Keratinocyte (primary cell): Measurements from ENCODE around the gene F8A2. TPM values are rescaled to one million over a fixed set of nuclear protein-coding genes. Genes with fewer than 3 reads are reported as not detected.
"Not testable (repeated sequence)": the region's sequence is repeated elsewhere in the genome, so short reads cannot be mapped to it uniquely, and the experiment has no call there.

Experiments used
- DNase-seq: peaks from one replicate; pipeline ENCODE4 v3.0.0-alpha.2; 2011; ENCODE audit warnings: low read depth, missing footprints, low spot score
- FAIRE-seq: peaks from 2 replicates; lab custom pipeline; 2011; peaks lifted over from hg19 to GRCh38; lab: Jason Lieb, UNC
- H2AFZ ChIP-seq: 2 replicates; pipeline ENCODE4 v1.6.0; 2012; ENCODE audit warnings: low read length, control low read depth, inconsistent platforms; ENCODE audit not compliant: control insufficient read depth
- H3K27ac ChIP-seq: 2 replicates; pipeline ENCODE4 v1.5.1; 2011; ENCODE audit warnings: low read length; ENCODE audit not compliant: control insufficient read depth, insufficient read depth
- H3K27me3 ChIP-seq: 3 replicates; pipeline ENCODE4 v1.6.0; 2011; ENCODE audit warnings: low read length; ENCODE audit not compliant: control insufficient read depth, insufficient read depth; ENCODE audit errors: extremely low read depth
- H3K36me3 ChIP-seq, 2 experiments: 2 replicates in 1 of 2; 3 replicates in 1 of 2; pipeline ENCODE4 v1.5.1; 2011; ENCODE audit warnings: low read length in 2 of 2, mild to moderate bottlenecking in 1 of 2; ENCODE audit not compliant: control insufficient read depth in 2 of 2, insufficient read depth in 2 of 2; ENCODE audit errors: extremely low read depth in 1 of 2
- H3K4me1 ChIP-seq: 3 replicates; pipeline ENCODE4 v1.5.1; 2011; ENCODE audit warnings: low read length; ENCODE audit not compliant: control insufficient read depth, insufficient read depth; ENCODE audit errors: extremely low read depth
- H3K4me2 ChIP-seq: 3 replicates; pipeline ENCODE4 v1.6.0; 2011; ENCODE audit warnings: low read depth, low read length; ENCODE audit not compliant: control insufficient read depth, insufficient read depth; ENCODE audit errors: extremely low read depth
- H3K4me3 ChIP-seq, 3 experiments: fragments of 200-600 bp in 1 of 3; sonication (generic) in 1 of 3; 2 replicates in 2 of 3; 3 replicates in 1 of 3; pipeline ENCODE4 v1.5.1; 2011 to 2016; ENCODE audit warnings: low read length in 3 of 3, mild to moderate bottlenecking in 3 of 3, control low read depth in 2 of 3, inconsistent platforms in 1 of 3, low read depth in 1 of 3, mixed read lengths in 1 of 3, mixed run types in 1 of 3, moderate library complexity in 1 of 3; ENCODE audit not compliant: control insufficient read depth in 2 of 3, insufficient read depth in 2 of 3; ENCODE audit errors: extremely low read depth in 1 of 3
- H3K79me2 ChIP-seq: 2 replicates; pipeline ENCODE4 v1.6.0; 2012; ENCODE audit warnings: low read length; ENCODE audit not compliant: control insufficient read depth, insufficient read depth
- H3K9ac ChIP-seq: 3 replicates; pipeline ENCODE4 v1.6.0; 2011; ENCODE audit warnings: low read length; ENCODE audit not compliant: control insufficient read depth, insufficient read depth; ENCODE audit errors: extremely low read depth
- H3K9me1 ChIP-seq: 3 replicates; pipeline ENCODE4 v1.6.0; 2011; ENCODE audit warnings: low read length; ENCODE audit not compliant: control insufficient read depth, insufficient read depth; ENCODE audit errors: extremely low read depth
- H3K9me3 ChIP-seq: 2 replicates; pipeline ENCODE4 v1.5.1; 2012; ENCODE audit warnings: low read depth, low read length; ENCODE audit not compliant: control insufficient read depth
- H4K20me1 ChIP-seq: 3 replicates; pipeline ENCODE4 v1.6.0; 2011; ENCODE audit warnings: low read length; ENCODE audit not compliant: control insufficient read depth, insufficient read depth; ENCODE audit errors: extremely low read depth
- dilution Hi-C: fragments of 300-500 bp; cut with MboI; formaldehyde crosslinking; loops from one replicate; pipeline ENCODE4 v1.7.0; 2020; ENCODE audit warnings: low sequenced_read_pairs; ENCODE audit not compliant: extremely low pct_ligation_motif_present
- polyA plus RNA-seq, 5 experiments: library from polyadenylated mRNA; depleted of rRNA in 3 of 5; stranded (reverse) in 3 of 5; stranded (forward) in 1 of 5; unstranded in 1 of 5; fragments of >200 nt; gene quantifications; 1 replicate in 1 of 5; 2 replicates in 3 of 5; 3 replicates in 1 of 5; pipeline versions ENCODE4 v1.2.1 to v1.2.3, GENCODE V29; 2011 to 2012; ENCODE audit warnings: missing spikeins in 2 of 5, low read depth in 1 of 5, low replicate concordance in 1 of 5

The F8A2 gene
- polyA plus RNA-seq, 1 donor (not counting 4 experiments of a cell fraction or from before 2014, with no cell fraction given), result not detected

- H3K9ac ChIP-seq, H3K36me3 ChIP-seq, H3K27me3 ChIP-seq, H4K20me1 ChIP-seq, H3K9me3 ChIP-seq, H3K4me3 ChIP-seq, dilution Hi-C loops, H3K27ac ChIP-seq, H3K9me1 ChIP-seq, FAIRE-seq, DNase-seq, H3K4me1 ChIP-seq, H2AFZ ChIP-seq, H3K79me2 ChIP-seq, H3K4me2 ChIP-seq: not testable (repeated sequence)
These were observed 18.2 kb upstream of the F8A2 start for GRCh38 chrX:155363712-155364111.

GRCh38 chrX:155373777-155374458, 8.0 kb upstream of the F8A2 start:
- DNase-seq, H3K9me3 ChIP-seq, H3K4me1 ChIP-seq, dilution Hi-C loops, H3K4me2 ChIP-seq, H3K27me3 ChIP-seq, H3K9ac ChIP-seq, H3K9me1 ChIP-seq, H3K79me2 ChIP-seq, H3K27ac ChIP-seq, FAIRE-seq, H3K36me3 ChIP-seq, H2AFZ ChIP-seq, H4K20me1 ChIP-seq, H3K4me3 ChIP-seq: not testable (repeated sequence)

GRCh38 chrX:155379802-155380201, 2.1 kb upstream of the F8A2 start:
- H3K9me3 ChIP-seq, H4K20me1 ChIP-seq, H3K9me1 ChIP-seq, DNase-seq, H3K36me3 ChIP-seq, H3K79me2 ChIP-seq, dilution Hi-C loops, H3K27me3 ChIP-seq, H3K9ac ChIP-seq, H3K4me3 ChIP-seq, H3K4me2 ChIP-seq, H2AFZ ChIP-seq, FAIRE-seq, H3K4me1 ChIP-seq, H3K27ac ChIP-seq: not testable (repeated sequence)

GRCh38 chrX:155382529-155382967, 653 bp downstream of the F8A2 start:
- H2AFZ ChIP-seq, H3K9me3 ChIP-seq, H3K27me3 ChIP-seq, FAIRE-seq, H4K20me1 ChIP-seq, H3K36me3 ChIP-seq, H3K4me2 ChIP-seq, dilution Hi-C loops, H3K4me1 ChIP-seq, H3K79me2 ChIP-seq, H3K27ac ChIP-seq, H3K9me1 ChIP-seq, H3K9ac ChIP-seq, H3K4me3 ChIP-seq, DNase-seq: not testable (repeated sequence)
